Aorta (tissue), 5 donors: ENCODE measurements around the gene SPTBN1. TPM values are rescaled to one million over a fixed set of nuclear protein-coding genes. Genes with fewer than 3 reads are reported as not detected.
"Not testable (repeated sequence)": the region's sequence is repeated elsewhere in the genome, so short reads cannot be mapped to it uniquely, and the experiment has no call there.

ENCODE experiments used
- ATAC-seq: fragments of 200-7000 bp; cut with Tn5 transposase; one replicate; pipeline ENCODE4 v1.9.1; 2022; ENCODE audit warnings: moderate library complexity; ENCODE audit not compliant: low FRiP score
- DNase-seq, 2 donors: peaks; one replicate each; pipeline ENCODE4 v3.0.0-alpha.2; 2020
- H3K27ac ChIP-seq, 2 donors: one replicate each; pipeline ENCODE4 v1.5.1; 2013; ENCODE audit warnings: low read length in 2 of 2, mild to moderate bottlenecking in 2 of 2, moderate library complexity in 2 of 2, control low read depth in 1 of 2, inconsistent platforms in 1 of 2, low read depth in 1 of 2
- H3K27me3 ChIP-seq, 2 donors: one replicate each; pipeline ENCODE4 v1.6.1; 2013; ENCODE audit warnings: control low read depth in 1 of 2, low read length in 1 of 2, mild to moderate bottlenecking in 1 of 2, moderate library complexity in 1 of 2; ENCODE audit not compliant: insufficient read depth in 2 of 2, control insufficient read depth in 1 of 2
- H3K36me3 ChIP-seq, 2 donors: one replicate each; pipeline ENCODE4 v1.6.1; 2013; ENCODE audit warnings: control low read depth in 1 of 2, low read length in 1 of 2, mild to moderate bottlenecking in 1 of 2; ENCODE audit not compliant: insufficient read depth in 2 of 2, control insufficient read depth in 1 of 2
- H3K4me1 ChIP-seq, 2 donors: one replicate each; pipeline ENCODE4 v1.6.1; 2013; ENCODE audit warnings: low read length in 2 of 2, control low read depth in 1 of 2, mild to moderate bottlenecking in 1 of 2, moderate library complexity in 1 of 2; ENCODE audit not compliant: insufficient read depth in 2 of 2, control insufficient read depth in 1 of 2
- H3K4me3 ChIP-seq, 2 donors: one replicate each; pipeline ENCODE4 v1.5.1; 2013; ENCODE audit warnings: low read length in 2 of 2, control low read depth in 1 of 2, mild to moderate bottlenecking in 1 of 2
- H3K9me3 ChIP-seq: one replicate; pipeline ENCODE4 v1.6.1; 2013; ENCODE audit warnings: mild to moderate bottlenecking, low read length; ENCODE audit not compliant: control insufficient read depth
- WGBS, 2 donors: extraction: QIAGEN DNeasy Blood & Tissue Kit; methylation state at CpG; one replicate each; pipeline ENCODE4 v1.1.7; 2013; 5-methylcytosine and 5-hydroxymethylcytosine counted together
- intact Hi-C, 2 donors: fragments of 100-400 bp; cut with DNase I; formaldehyde crosslinking; loops; one replicate each; pipeline versions ENCODE4 v1.14.2 to v1.15.0; 2022
- polyA plus RNA-seq, 2 donors: library from polyadenylated mRNA; stranded (reverse); fragments of 200-250 nt; gene quantifications; one replicate each; pipeline ENCODE4 v1.2.3, GENCODE V29; 2013
- total RNA-seq, 2 donors: library from RNA; stranded (reverse); fragmentation: NEBNext Ultra II Directional; extraction: Animal tissue kit (Norgen Biotek cat#: 25700); gene quantifications; one replicate each; pipeline ENCODE4 v1.2.1, GENCODE V29; 2021
- donor health status: healthy with polysubstance abuse.
- donor health status: Bipolar disorder and iron deficiency.
- donor health status: DM: no; HTN: no; CAD: no.
- donor health status: DM: no; HTN: no; CAD: no.
- donor health status: DM: yes; HTN: yes; CAD: no.

Gene SPTBN1
- total and polyA plus RNA-seq, 4 donors = 84.9 to 540 (median 218) TPM

GRCh38 chr2:54528311-54528955 is 72.3 kb downstream of the SPTBN1 start:
- H3K27ac ChIP-seq = peak overlapping the region in 1 of 2 donors; percentile 19
- peaks cover 2 to 6% of the 10 kb centered on the region in 2 donors for H3K4me1 ChIP-seq
- ATAC-seq (no peak), DNase-seq (no peak)
- no peak overlapping the region for H3K4me3 ChIP-seq
- 41 to 71% methylated on average over 1 of the region's 1 CpG for WGBS, 2 donors
- H3K9me3 ChIP-seq = no peaks in the 10 kb centered on the region
- intact Hi-C loops = loop anchor here in 1 of 2 donors (10.0 kb wide), 2 partner anchors 126 to 306 kb away; no protein-coding TSS in a partner anchor
- no peaks in the 10 kb centered on the region for H3K36me3 ChIP-seq
- no peaks in the 10 kb centered on the region for H3K27me3 ChIP-seq

DNA sequence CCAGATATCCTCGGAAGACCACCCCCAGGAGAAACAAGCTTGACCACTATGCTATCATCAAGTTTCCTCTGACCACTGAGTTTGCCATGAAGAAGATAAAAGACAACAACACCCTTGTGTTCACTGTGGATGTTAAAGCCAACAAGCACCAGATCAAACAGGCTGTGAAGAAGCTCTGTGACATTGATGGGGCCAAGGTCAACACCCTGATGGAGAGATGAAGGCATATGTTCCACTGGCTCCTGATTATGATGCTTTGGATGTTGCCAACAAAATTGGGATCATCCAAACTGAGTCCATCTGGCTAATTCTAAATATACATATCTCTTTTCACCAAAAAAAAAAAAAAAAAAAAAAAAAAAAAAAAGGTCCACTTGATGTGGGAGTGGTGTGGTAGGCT is 73.4 kb downstream of the SPTBN1 start:
- not testable (repeated sequence) for H3K27me3 ChIP-seq, ATAC-seq, DNase-seq, H3K4me1 ChIP-seq, H3K9me3 ChIP-seq, H3K27ac ChIP-seq, H3K4me3 ChIP-seq, H3K36me3 ChIP-seq
- 99 to 100% methylated on average over 1 of the region's 1 CpG for WGBS, 2 donors
- intact Hi-C loops = loop anchor here in 1 of 2 donors (10.0 kb wide), 2 partner anchors 125 to 305 kb away; no protein-coding TSS in a partner anchor

- ATAC-seq (no peak), DNase-seq (no peak)
- no peaks in the 10 kb centered on the region for H3K36me3 ChIP-seq
- 87 to 91% methylated on average over 2 of the region's 2 CpGs for WGBS, 2 donors
- intact Hi-C loops = loop anchor here in 1 of 2 donors (10.0 kb wide), 2 partner anchors 125 to 305 kb away; no protein-coding TSS in a partner anchor
- H3K27ac ChIP-seq = no peak overlapping the region
- H3K27me3 ChIP-seq = no peaks in the 10 kb centered on the region
- H3K4me1 ChIP-seq = peaks cover 2 to 6% of the 10 kb centered on the region in 2 donors
- H3K4me3 ChIP-seq = no peak overlapping the region
- no peaks in the 10 kb centered on the region for H3K9me3 ChIP-seq
These were observed 73.8 kb downstream of the SPTBN1 start for GRCh38 chr2:54529935-54530334.

DNA sequence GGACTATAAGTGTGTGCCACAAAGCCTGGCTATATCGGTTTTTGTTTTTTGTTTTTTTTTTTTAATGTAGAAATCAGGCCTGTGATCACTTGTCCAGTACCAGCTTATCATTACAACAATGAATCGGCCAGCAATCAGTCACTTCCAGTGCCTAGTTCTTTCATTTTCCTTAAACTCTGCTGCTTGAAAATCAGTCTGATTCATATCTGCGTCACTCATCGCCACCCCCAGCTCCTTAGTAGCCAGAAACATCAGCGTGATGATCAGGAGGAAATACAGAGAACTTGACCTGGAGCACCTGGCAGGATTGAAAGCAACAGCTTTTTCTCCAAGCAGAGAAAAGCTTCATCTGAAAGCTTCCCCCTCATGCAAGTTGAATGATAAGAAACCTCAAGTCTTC is 75.4 kb downstream of the SPTBN1 start:
- H3K4me3 ChIP-seq = no peak overlapping the region
- no peak for DNase-seq
- 64 to 66% methylated on average over 5 of the region's 5 CpGs for WGBS, 2 donors
- no peaks in the 10 kb centered on the region for H3K36me3 ChIP-seq
- intact Hi-C loops = no loop called here
- H3K4me1 ChIP-seq = peaks cover 0 to 6% of the 10 kb centered on the region in 2 donors
- H3K27me3 ChIP-seq = no peaks in the 10 kb centered on the region
- ATAC-seq = no peak
- no peak overlapping the region for H3K27ac ChIP-seq
- H3K9me3 ChIP-seq = no peaks in the 10 kb centered on the region

- ATAC-seq = no peak
- H3K27me3 ChIP-seq = no peaks in the 10 kb centered on the region
- 83 to 90% methylated on average over 1 of the region's 1 CpG for WGBS, 2 donors
- H3K4me3 ChIP-seq = no peak overlapping the region
- intact Hi-C loops = no loop called here
- H3K4me1 ChIP-seq = no peaks in the 10 kb centered on the region
- no peaks in the 10 kb centered on the region for H3K9me3 ChIP-seq
- no peak overlapping the region for H3K27ac ChIP-seq
- H3K36me3 ChIP-seq = no peaks in the 10 kb centered on the region
- no peak for DNase-seq
These were observed 78.1 kb downstream of the SPTBN1 start for GRCh38 chr2:54534221-54534620.

DNA sequence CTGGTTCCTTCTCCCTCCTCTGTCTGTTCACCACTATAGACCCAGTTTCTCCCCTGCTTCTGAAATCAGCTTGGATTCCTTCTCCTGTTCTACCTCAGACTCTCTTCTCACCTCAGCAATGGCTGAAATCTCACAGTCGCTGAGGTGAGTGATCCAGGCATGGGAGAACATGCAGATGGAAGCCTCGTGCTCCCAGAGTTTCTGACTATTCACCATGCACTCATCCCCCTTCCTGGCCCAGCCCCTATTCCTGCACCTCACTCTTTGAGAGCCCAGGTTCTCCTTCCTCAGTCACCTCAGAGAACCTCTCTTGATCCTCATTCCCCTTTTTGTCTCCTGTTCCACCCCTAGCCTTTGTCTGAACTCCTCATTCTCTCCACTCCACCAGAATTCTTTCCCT is 78.5 kb downstream of the SPTBN1 start:
- Histone ChIP-seq H3K4me1 (no peaks in the 10 kb centered on the region), H3K27me3 (no peaks in the 10 kb centered on the region), H3K9me3 (no peaks in the 10 kb centered on the region), H3K27ac (no peak overlapping the region), H3K36me3 (no peaks in the 10 kb centered on the region), H3K4me3 (no peak overlapping the region)
- intact Hi-C loops = no loop called here
- WGBS, 2 donors = 81 to 92% methylated on average over 2 of the region's 2 CpGs
- no peak for ATAC-seq
- DNase-seq = no peak

GRCh38 chr2:54535599-54536195 is 79.6 kb downstream of the SPTBN1 start:
- intact Hi-C loops = no loop called here
- peak in 1 of 2 donors; percentile 69 for DNase-seq
- 88 to 89% methylated on average over 4 of the region's 4 CpGs for WGBS, 2 donors

DNA sequence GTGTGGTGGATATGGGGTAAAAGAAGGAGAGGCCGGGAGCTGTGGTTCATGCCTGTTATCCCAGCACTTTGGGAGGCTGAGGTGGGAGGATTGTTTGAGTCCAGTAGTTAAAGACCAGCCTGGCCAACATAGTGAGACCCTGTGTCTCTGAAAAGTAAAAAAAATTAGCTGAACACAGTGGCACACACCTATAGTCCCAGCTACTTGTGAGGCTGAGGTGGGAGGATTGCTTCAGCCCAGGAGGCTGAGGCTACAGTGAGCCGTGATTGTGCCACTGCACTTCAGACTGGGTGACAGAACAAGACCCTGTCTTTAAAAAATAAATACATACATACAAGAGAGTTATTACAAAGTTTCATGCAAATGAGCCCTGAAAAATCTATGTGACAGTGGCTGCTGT is 80.6 kb downstream of the SPTBN1 start:
- intact Hi-C loops = no loop called here
- H3K4me3 ChIP-seq = no peak overlapping the region
- no peak overlapping the region for H3K27ac ChIP-seq
- DNase-seq (no peak), ATAC-seq (no peak)
- 98 to 100% methylated on average over 2 of the region's 2 CpGs for WGBS, 2 donors
- no peaks in the 10 kb centered on the region for H3K9me3 ChIP-seq
- H3K36me3 ChIP-seq = no peaks in the 10 kb centered on the region
- H3K4me1 ChIP-seq = peaks cover 0 to 3% of the 10 kb centered on the region in 2 donors
- H3K27me3 ChIP-seq = no peaks in the 10 kb centered on the region

More at GRCh38 chr2:54535599-54536195, 79.6 kb downstream of the SPTBN1 start:
- no peak for ATAC-seq
- Histone ChIP-seq H3K4me1 (no peaks in the 10 kb centered on the region), H3K36me3 (no peaks in the 10 kb centered on the region), H3K27me3 (no peaks in the 10 kb centered on the region), H3K9me3 (no peaks in the 10 kb centered on the region), H3K27ac (no peak overlapping the region), H3K4me3 (no peak overlapping the region)

DNA sequence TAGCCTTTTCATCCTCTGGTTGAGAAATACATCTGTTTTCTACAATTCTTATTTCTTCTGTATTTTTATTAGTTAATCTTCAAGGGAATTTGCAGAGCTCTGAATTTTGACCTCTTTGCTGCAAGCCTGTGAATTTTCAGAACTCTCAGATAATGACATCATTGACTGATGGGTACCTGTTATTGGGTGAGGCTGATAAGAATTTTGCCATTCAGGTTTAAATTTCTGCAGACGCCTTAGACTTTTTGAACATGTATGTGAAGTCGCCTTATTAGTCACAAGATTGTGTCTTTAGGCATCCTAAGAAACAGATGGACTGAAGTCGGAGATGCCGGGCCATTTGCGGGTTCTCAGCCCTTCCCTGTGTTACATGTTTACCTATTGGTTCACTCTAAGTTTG is 82.4 kb downstream of the SPTBN1 start:
- no peaks in the 10 kb centered on the region for H3K36me3 ChIP-seq
- 95% methylated on average over 5 of the region's 5 CpGs for WGBS, 2 donors
- H3K4me1 ChIP-seq = peaks cover 2 to 3% of the 10 kb centered on the region in 2 donors
- no peak overlapping the region for H3K4me3 ChIP-seq
- DNase-seq (no peak), ATAC-seq (no peak)
- no peaks in the 10 kb centered on the region for H3K9me3 ChIP-seq
- no peaks in the 10 kb centered on the region for H3K27me3 ChIP-seq
- no peak overlapping the region for H3K27ac ChIP-seq
- intact Hi-C loops = no loop called here
